Adipose tissue (tissue), 3 donors: ENCODE results near the gene ZCCHC13. TPM values are rescaled to one million over a fixed set of nuclear protein-coding genes. Genes with fewer than 3 reads are reported as not detected.
"Not testable (repeated sequence)": the region's sequence is repeated elsewhere in the genome, so short reads cannot be mapped to it uniquely, and the experiment has no call there.

Source experiments
- H3K27ac ChIP-seq: one replicate; pipeline ENCODE4 v1.5.1; 2013; ENCODE audit warnings: low read depth, low read length
- WGBS, 3 donors: extraction: QIAGEN DNeasy Blood & Tissue Kit; methylation state at CpG; one replicate each; pipeline ENCODE4 v1.1.7; 2013; 5-methylcytosine and 5-hydroxymethylcytosine counted together
- polyA plus RNA-seq, 3 donors: library from polyadenylated mRNA; stranded (reverse); fragments of 200-250 nt; gene quantifications; one replicate each; pipeline ENCODE4 v1.2.3, GENCODE V29; 2013
- donor health status: healthy with polysubstance abuse.
- donor health status: Bipolar disorder and iron deficiency.
- donor health status: healthy.

ZCCHC13 gene
- polyA plus RNA-seq, 3 donors, result not detected

DNA sequence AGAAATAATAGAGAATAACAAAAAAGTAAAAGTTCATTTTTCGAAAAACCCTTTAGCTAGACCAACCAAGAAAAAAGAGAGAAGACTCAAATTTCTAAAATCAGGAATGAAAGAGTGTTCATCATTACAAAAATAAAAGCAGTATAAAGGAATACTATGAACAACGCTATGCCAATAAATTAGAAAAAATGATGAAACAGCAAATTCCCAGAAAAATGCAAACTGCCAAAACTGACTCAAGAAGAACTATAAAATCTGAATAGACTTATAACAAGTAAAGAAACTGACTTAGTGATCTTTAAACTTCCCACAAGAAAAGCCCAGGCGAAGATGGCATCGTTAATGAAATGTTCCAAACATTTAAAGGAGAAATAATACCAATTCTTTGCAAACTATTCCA, 3.1 kb upstream of the ZCCHC13 start:
- no peak overlapping the region for H3K27ac ChIP-seq
- WGBS, 3 donors, result 67 to 84% (median 80%) methylated on average over 4 of the region's 4 CpGs

GRCh38 chrX:74318672-74319071, 14.7 kb downstream of the ZCCHC13 start:
- 76 to 86% (median 82%) methylated on average over 4 of the region's 4 CpGs for WGBS, 3 donors
- H3K27ac ChIP-seq, result no peak overlapping the region

GRCh38 chrX:74319321-74319720, 15.3 kb downstream of the ZCCHC13 start:
- H3K27ac ChIP-seq, result not testable (repeated sequence)
- WGBS, 3 donors, result 65 to 73% (median 71%) methylated on average over 2 of the region's 2 CpGs

DNA sequence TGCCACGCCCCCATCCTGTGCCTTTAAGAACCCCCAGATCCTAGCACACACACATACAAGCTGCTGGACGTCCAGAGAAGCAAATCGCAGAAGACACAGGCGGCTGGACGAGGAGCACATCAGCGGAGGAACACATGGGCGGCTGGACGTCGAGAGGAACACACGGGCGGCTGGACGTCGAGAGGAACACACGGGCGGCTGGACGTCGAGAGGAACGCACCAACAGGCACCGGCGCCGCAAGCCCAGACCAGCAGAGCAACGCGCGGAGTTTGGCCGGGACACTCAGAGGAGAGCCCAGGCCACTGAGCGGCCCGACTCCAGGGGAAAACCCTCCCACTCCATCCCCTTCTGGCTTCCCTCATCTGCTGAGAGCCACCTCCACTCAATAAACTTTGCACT, 17.2 kb downstream of the ZCCHC13 start:
- WGBS, 3 donors, result 84 to 94% (median 89%) methylated on average over 18 to 27 of the region's 27 CpGs
- H3K27ac ChIP-seq, result no peak overlapping the region

GRCh38 chrX:74324131-74324530, 20.2 kb downstream of the ZCCHC13 start:
- 54 to 80% (median 67%) methylated on average over 4 to 5 of the region's 5 CpGs for WGBS, 3 donors
- no peak overlapping the region for H3K27ac ChIP-seq

- no peak overlapping the region for H3K27ac ChIP-seq
- WGBS, 3 donors, result 22 to 40% (median 27%) methylated on average over 5 to 8 of the region's 9 CpGs
These were observed 21.4 kb downstream of the ZCCHC13 start for GRCh38 chrX:74325130-74326059.

- H3K27ac ChIP-seq, result no peak overlapping the region
These were observed 34.9 kb downstream of the ZCCHC13 start for GRCh38 chrX:74338852-74339251.

- no peak overlapping the region for H3K27ac ChIP-seq
These were observed 36.1 kb downstream of the ZCCHC13 start for GRCh38 chrX:74340051-74340450.

DNA sequence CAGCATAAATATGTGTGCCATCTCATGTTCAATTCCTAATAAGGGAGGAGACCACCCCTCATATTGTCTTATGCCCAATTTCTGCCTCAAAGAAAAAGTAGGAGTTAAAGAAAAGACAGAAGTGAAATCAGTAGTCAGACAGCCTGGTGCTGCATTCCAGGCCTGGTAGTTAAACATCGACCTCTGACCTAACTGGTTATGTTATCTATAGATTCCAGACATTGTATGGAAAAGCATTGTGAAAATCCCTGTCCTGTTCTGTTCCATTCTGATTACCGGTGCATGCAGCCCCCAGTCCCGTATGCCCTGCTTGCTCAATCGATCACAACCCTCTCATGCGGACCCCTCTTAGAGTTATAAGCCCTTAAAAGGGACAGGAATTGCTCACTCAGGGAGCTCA, 38.2 kb downstream of the ZCCHC13 start:
- WGBS, 3 donors, result 82 to 90% (median 84%) methylated on average over 5 of the region's 5 CpGs

DNA sequence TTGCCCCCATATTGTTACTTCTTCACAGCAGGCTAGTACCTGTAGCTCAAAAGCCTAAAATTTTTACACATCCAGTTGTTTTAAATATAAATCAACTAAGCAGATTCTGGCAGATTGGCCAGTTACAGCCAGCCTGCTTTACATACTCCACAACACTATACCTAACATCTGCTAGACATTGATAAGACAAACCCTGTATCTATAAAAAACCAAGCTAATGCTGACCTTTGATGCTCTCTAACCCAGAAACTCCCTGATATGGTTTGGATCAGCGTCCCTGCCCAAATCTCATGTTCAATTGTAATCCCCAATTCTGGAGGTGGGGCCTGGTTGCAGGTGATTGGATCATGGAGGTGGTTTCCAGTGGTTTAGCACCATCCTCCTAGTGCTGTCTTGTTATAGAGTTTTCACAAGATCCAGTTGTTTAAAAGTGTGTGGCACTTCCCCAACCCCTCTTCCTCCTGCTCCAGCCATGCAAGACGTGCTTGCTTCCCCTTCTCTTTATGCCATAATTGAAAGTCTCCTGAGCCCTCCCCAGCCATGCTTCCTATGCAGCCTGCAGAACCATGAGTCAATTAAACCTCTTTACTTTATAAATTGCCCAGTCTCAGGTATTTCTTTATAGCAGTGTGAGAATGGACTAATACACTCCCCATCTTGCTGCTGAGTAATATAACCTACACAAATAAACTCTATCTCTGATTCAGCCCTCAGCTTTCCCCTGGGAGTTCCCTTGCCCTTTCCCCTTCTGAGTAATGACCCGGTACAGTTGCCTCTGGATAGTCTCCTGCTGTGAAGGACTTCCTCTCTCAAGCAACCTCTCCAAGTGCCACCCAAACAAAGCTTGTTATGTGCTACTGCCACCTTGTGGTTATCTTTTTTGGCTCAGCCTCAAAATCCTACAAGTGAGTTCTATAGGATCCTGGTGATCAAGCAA, 39.6 kb downstream of the ZCCHC13 start:
- H3K27ac ChIP-seq, result no peak overlapping the region

More for the DNA sequence above, 38.2 kb downstream of the ZCCHC13 start:
- H3K27ac ChIP-seq, result not testable (repeated sequence)

GRCh38 chrX:74344280-74344622, 40.3 kb downstream of the ZCCHC13 start:
- 67 to 76% (median 74%) methylated on average over 4 of the region's 4 CpGs for WGBS, 3 donors
- no peak overlapping the region for H3K27ac ChIP-seq

More for the DNA sequence above, 39.6 kb downstream of the ZCCHC13 start:
- 32 to 57% (median 37%) methylated on average over 3 of the region's 3 CpGs for WGBS, 3 donors

GRCh38 chrX:74346088-74346487, 42.1 kb downstream of the ZCCHC13 start:
- whole genome bisulfite sequencing, 3 donors, result 48 to 68% (median 50%) methylated on average over 2 of the region's 2 CpGs
- no peak overlapping the region for H3K27ac ChIP-seq

DNA sequence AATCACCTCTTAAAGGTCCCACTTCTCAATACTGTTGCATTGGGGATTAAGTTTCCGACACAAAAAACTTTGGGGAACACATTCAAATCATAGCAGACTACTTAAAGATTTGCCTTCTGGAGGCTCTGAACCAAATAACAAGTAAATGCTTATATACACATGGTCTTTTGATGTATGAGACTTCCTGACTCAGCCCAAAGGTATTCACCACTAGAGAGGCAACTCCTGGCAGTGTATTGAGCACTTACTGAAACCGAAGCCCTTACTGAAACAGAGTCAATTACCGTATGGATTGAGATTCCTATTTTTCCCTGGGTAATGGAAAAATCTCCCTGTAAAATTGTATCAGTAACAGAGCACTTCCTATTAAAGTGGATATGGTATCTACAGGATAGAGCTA, 45.4 kb downstream of the ZCCHC13 start:
- WGBS, 3 donors, result 55 to 68% (median 57%) methylated on average over 3 of the region's 3 CpGs
- H3K27ac ChIP-seq, result no peak overlapping the region

GRCh38 chrX:74351760-74352159, 47.8 kb downstream of the ZCCHC13 start:
- no peak overlapping the region for H3K27ac ChIP-seq
- 56 to 79% (median 61%) methylated on average over 4 of the region's 4 CpGs for WGBS, 3 donors

- H3K27ac ChIP-seq, result no peak overlapping the region
- 69 to 83% methylated on average over 1 of the region's 1 CpG; no CpG with 5 or more reads in 1 of the 3 donors for WGBS, 3 donors
These were observed 50.0 kb downstream of the ZCCHC13 start for GRCh38 chrX:74353984-74354383.

Other genes starting within 250 kb of the ZCCHC13 start
- 1 to 10 TPM; 2.9 to 8.8 (median 8.0) TPM for gene SLC16A2, start 117.3 kb downstream of the ZCCHC13 start, polyA plus RNA-seq